ENCODE measurements around the gene LRP1-AS. TPM values are rescaled to one million over a fixed set of nuclear protein-coding genes. Genes with fewer than 3 reads are reported as not detected.

Gene LRP1-AS
- total and polyA plus RNA-seq, 10 of the 15 experiments (the other 5 are each of a cell fraction or from before 2014, with no cell fraction given) = not detected

- TF ChIP-seq MYC (IDR thresholded peaks at IDR 0.05; ENCODE audit: insufficient read depth, insufficient read length, insufficient replicate concordance, low read length, severe bottlenecking) = no peak
- TF ChIP-seq HSF1 (IDR thresholded peaks at IDR 0.05; ENCODE audit: low read depth, low read length) = no peak
These were observed 4.0 kb downstream of the LRP1-AS start (continued) for GRCh38 chr12:57143454-57143853.

- no TSS peak for BruUV-seq (replicated peaks)
- whole genome bisulfite sequencing (ENCODE audit: insufficient coverage, insufficient replicate concordance, low lambda C conversion rate, missing lambda C conversion rate) = 25% methylated on average over 7 of the region's 7 CpGs
- ChIA-PET POLR2A (no interaction called here), RAD21 (ENCODE audit: unreplicated experiment) (no interaction called here), SMC1A (ENCODE audit: uncharacterized antibody, unreplicated experiment) (no interaction called here), CTCF (interaction anchor here (2.9 kb wide), 1 partner anchor 18 kb away, joined by 13 read pairs; no protein-coding TSS in a partner anchor)
- FAIRE-seq (no peak), DNase-seq (ENCODE audit: low read depth, low spot score) (no peak), ATAC-seq (no peak)
- H2AFZ ChIP-seq (ENCODE audit: control insufficient read depth, low read depth, low read length) = no peak overlapping the region
- no peak overlapping the region for H3K4me2 ChIP-seq (ENCODE audit: control insufficient read depth, insufficient read depth)
- H3K4me3 ChIP-seq = no peak overlapping the region
- H3K27me3 ChIP-seq (replicated peaks in 1 of 2; ENCODE audit: control insufficient read depth in 2 of 2, insufficient read depth in 2 of 2, low read length in 1 of 2) = peaks cover 0 to 3% of the 10 kb centered on the region in 2 experiments; a peak in 2 of 4 replicates
- in situ Hi-C loops (cut with MboI) = no loop called here
- no peaks in the 10 kb centered on the region for H3K4me1 ChIP-seq (ENCODE audit: control insufficient read depth, insufficient read depth, low read length)
- no peak overlapping the region for H3K27ac ChIP-seq (ENCODE audit: control insufficient read depth, insufficient read depth)
- TF ChIP-seq PAX8 (IDR thresholded peaks at IDR 0.05) (no peak), HSF1 (IDR thresholded peaks at IDR 0.05; ENCODE audit: low read depth, low read length) (no peak), ZNF274 (IDR thresholded peaks at IDR 0.05; ENCODE audit: insufficient read depth, insufficient read length) (no peak), NR2C1 (IDR thresholded peaks at IDR 0.05) (no peak), TCF7 (IDR thresholded peaks at IDR 0.05; ENCODE audit: borderline replicate concordance) (no peak), HDAC6 (IDR thresholded peaks at IDR 0.05; ENCODE audit: unreplicated experiment) (no peak)
- H3K9me3 ChIP-seq (replicated peaks; ENCODE audit: control insufficient read depth, insufficient read depth, low read length) = no peaks in the 10 kb centered on the region
- no peaks in the 10 kb centered on the region for H3K36me3 ChIP-seq (ENCODE audit: control insufficient read depth in 2 of 2, insufficient read depth in 2 of 2, low read length in 1 of 2)
- intact Hi-C loops (cut with micrococcal nuclease; ENCODE audit: unreplicated experiment) = no loop called here
- no peak overlapping the region for H3K9ac ChIP-seq (ENCODE audit: control insufficient read depth, insufficient read depth, low read length)
- no peaks in the 10 kb centered on the region for H3K79me2 ChIP-seq (ENCODE audit: control insufficient read depth, insufficient read depth, low read length)
- no peaks in the 10 kb centered on the region for H4K20me1 ChIP-seq (ENCODE audit: control insufficient read depth, insufficient read depth)
These were observed 4.7 kb downstream of the LRP1-AS start for GRCh38 chr12:57142727-57143126.

Measured in GM12878 (cell line).